OCI-LY7 (cell line): ENCODE data around the gene NLGN1.

ENCODE experiments used
- CTCF ChIP-seq: fragments of 200-600 bp; sonication (generic); conservative IDR thresholded peaks from 2 replicates; pipeline ENCODE4 v1.5.1; 2014; ENCODE audit warnings: mild to moderate bottlenecking, antibody characterized with exemption, low read length, moderate library complexity, mixed read lengths
- EZH2phosphoT487 ChIP-seq: fragments of 200-600 bp; sonication (generic); IDR thresholded peaks from 2 replicates; pipeline ENCODE4 v1.6.1; 2018; ENCODE audit warnings: low read depth, borderline replicate concordance, mild to moderate bottlenecking, mixed run types, antibody characterized with exemption, low read length, moderate library complexity, mixed read lengths

GRCh38 chr3:174191895-174192294, 794.4 kb downstream of the NLGN1 start:
- TF ChIP-seq CTCF (no peak), EZH2phosphoT487 (no peak)
